HEK293 (cell line): ENCODE measurements around the gene AVEN.

Experiments used
- CTCF ChIA-PET: fragments of 350-600 bp; formaldehyde crosslinking; extraction: SDS; loops from one replicate; lab custom pipeline; 2021; ENCODE audit warnings: antibody characterized with exemption; lab: Yijun Ruan, JAX
- POLR2A ChIA-PET: fragments of 300-600 bp; formaldehyde crosslinking; extraction: SDS; loops from one replicate; lab custom pipeline; 2020; ENCODE audit warnings: antibody characterized with exemption, inconsistent platforms; lab: Yijun Ruan, JAX
- H3K27ac ChIP-seq: fragments of 200-500 bp; sonication (Bioruptor generic); 2 replicates; pipeline ENCODE4 v1.5.1; 2014; ENCODE audit warnings: low read depth, low read length, control low read depth, inconsistent platforms; ENCODE audit errors: extremely low read depth
- H3K36me3 ChIP-seq, 2 experiments: fragments of 200-500 bp in 1 of 2; sonication (Bioruptor generic) in 1 of 2; 1 replicate in 1 of 2; 2 replicates in 1 of 2; pipeline ENCODE4 v1.5.1; 2014 to 2017; ENCODE audit warnings: inconsistent platforms in 2 of 2, low read length in 2 of 2; ENCODE audit not compliant: control insufficient read depth in 2 of 2, insufficient read depth in 1 of 2
- H3K4me1 ChIP-seq: fragments of 200-500 bp; sonication (Bioruptor generic); 2 replicates; pipeline ENCODE4 v1.5.1; 2014; ENCODE audit warnings: mild to moderate bottlenecking, low read length, inconsistent platforms; ENCODE audit not compliant: control insufficient read depth, insufficient read depth
- H3K4me3 ChIP-seq: 2 replicates; pipeline ENCODE4 v1.5.1; 2011; ENCODE audit warnings: low read depth, mild to moderate bottlenecking, control low read depth, low read length, moderate library complexity
- H3K9me3 ChIP-seq: fragments of 200-500 bp; sonication (Bioruptor generic); 2 replicates; pipeline ENCODE4 v1.5.1; 2014; ENCODE audit warnings: low read depth, low read length, inconsistent platforms; ENCODE audit not compliant: control insufficient read depth, insufficient read depth
- IKZF3 ChIP-seq: fragments of 450-650 bp; IDR thresholded peaks from 2 replicates; pipeline ENCODE4 v1.5.0; 2018; ENCODE audit warnings: missing biosample characterization, mild to moderate bottlenecking, missing genetic modification characterization, moderate library complexity
- MEIS1 ChIP-seq: sonication (generic); formaldehyde crosslinking; IDR thresholded peaks from 2 replicates; pipeline ENCODE4 v1.8.1; 2022; ENCODE audit warnings: missing genetic modification reagents, mild to moderate bottlenecking, borderline replicate concordance
- SETDB1 ChIP-seq: IDR thresholded peaks from one replicate; pipeline ENCODE4 v1.6.1; 2017; ENCODE audit warnings: mild to moderate bottlenecking, low read length, moderate library complexity, mixed read lengths; ENCODE audit not compliant: insufficient read length
- ZBTB20 ChIP-seq: fragments of 450-650 bp; formaldehyde crosslinking; IDR thresholded peaks from 2 replicates; pipeline ENCODE4 v1.5.1; 2016; ENCODE audit warnings: missing biosample characterization, missing genetic modification characterization
- ZBTB7A ChIP-seq: fragments of 450-650 bp; formaldehyde crosslinking; IDR thresholded peaks from 2 replicates; pipeline ENCODE4 v1.5.1; 2016; ENCODE audit warnings: low read depth, missing biosample characterization, missing genetic modification characterization
- ZFP3 ChIP-seq: fragments of 450-650 bp; formaldehyde crosslinking; IDR thresholded peaks from 2 replicates; pipeline ENCODE4 v1.5.1; 2016; ENCODE audit warnings: low read depth, missing biosample characterization, missing genetic modification characterization
- ZNF175 ChIP-seq: fragments of 450-650 bp; formaldehyde crosslinking; IDR thresholded peaks from 2 replicates; pipeline ENCODE4 v1.5.1; 2016; ENCODE audit warnings: missing biosample characterization, missing genetic modification characterization
- ZNF221 ChIP-seq: fragments of 450-650 bp; formaldehyde crosslinking; IDR thresholded peaks from 2 replicates; pipeline ENCODE4 v1.5.1; 2017; ENCODE audit warnings: missing biosample characterization, missing genetic modification characterization, borderline replicate concordance
- ZNF24 ChIP-seq: fragments of 450-650 bp; formaldehyde crosslinking; IDR thresholded peaks from 2 replicates; pipeline ENCODE4 v1.5.1; 2016; ENCODE audit warnings: missing biosample characterization, missing genetic modification characterization
- ZNF311 ChIP-seq: fragments of 450-650 bp; formaldehyde crosslinking; IDR thresholded peaks from 2 replicates; pipeline ENCODE4 v1.5.1; 2017; ENCODE audit warnings: missing biosample characterization, missing genetic modification characterization, borderline replicate concordance
- ZNF324 ChIP-seq: fragments of 450-650 bp; formaldehyde crosslinking; IDR thresholded peaks from 2 replicates; pipeline ENCODE4 v1.5.1; 2016; ENCODE audit warnings: missing biosample characterization, missing genetic modification characterization
- ZNF585B ChIP-seq: fragments of 450-650 bp; formaldehyde crosslinking; IDR thresholded peaks from 2 replicates; pipeline ENCODE4 v1.5.1; 2016; ENCODE audit warnings: missing biosample characterization, missing genetic modification characterization
- ZNF596 ChIP-seq: fragments of 450-650 bp; IDR thresholded peaks from 2 replicates; pipeline ENCODE4 v1.5.0; 2018; ENCODE audit warnings: missing biosample characterization, mild to moderate bottlenecking, missing genetic modification characterization, moderate library complexity
- ZNF600 ChIP-seq: fragments of 450-650 bp; formaldehyde crosslinking; IDR thresholded peaks from 2 replicates; pipeline ENCODE4 v1.5.1; 2016; ENCODE audit warnings: missing biosample characterization, missing genetic modification characterization
- ZNF624 ChIP-seq: fragments of 450-650 bp; formaldehyde crosslinking; IDR thresholded peaks from 2 replicates; pipeline ENCODE4 v1.5.1; 2017; ENCODE audit warnings: missing biosample characterization, missing genetic modification characterization
- ZNF654 ChIP-seq: fragments of 450-650 bp; formaldehyde crosslinking; IDR thresholded peaks from 2 replicates; pipeline ENCODE4 v1.5.1; 2016; ENCODE audit warnings: low read depth, missing biosample characterization, missing genetic modification characterization
- ZNF776 ChIP-seq: fragments of 450-650 bp; formaldehyde crosslinking; IDR thresholded peaks from 2 replicates; pipeline ENCODE4 v1.5.0; 2017; ENCODE audit warnings: missing biosample characterization, missing genetic modification characterization, borderline replicate concordance
- ZSCAN16 ChIP-seq: fragments of 450-650 bp; formaldehyde crosslinking; IDR thresholded peaks from 2 replicates; pipeline ENCODE4 v1.5.1; 2016; ENCODE audit warnings: missing biosample characterization, missing genetic modification characterization
- TF ChIP-seq, protein P1 (sequence below): fragments of 450-650 bp; formaldehyde crosslinking; IDR thresholded peaks from 2 replicates; pipeline ENCODE4 v1.5.1; 2017; ENCODE audit warnings: missing biosample characterization, missing genetic modification characterization
- TF ChIP-seq, protein P2 (sequence below): fragments of 450-650 bp; formaldehyde crosslinking; IDR thresholded peaks from 2 replicates; pipeline ENCODE4 v1.5.1; 2016; ENCODE audit warnings: missing biosample characterization, missing genetic modification characterization
- TF ChIP-seq, protein P3 (sequence below): fragments of 450-650 bp; formaldehyde crosslinking; IDR thresholded peaks from 2 replicates; pipeline ENCODE4 v1.5.1; 2016; ENCODE audit warnings: missing biosample characterization, missing genetic modification characterization
- TF ChIP-seq, protein P4 (sequence below): fragments of 450-650 bp; formaldehyde crosslinking; IDR thresholded peaks from 2 replicates; pipeline ENCODE4 v1.5.1; 2017; ENCODE audit warnings: missing biosample characterization, missing genetic modification characterization

The AVEN gene

DNA sequence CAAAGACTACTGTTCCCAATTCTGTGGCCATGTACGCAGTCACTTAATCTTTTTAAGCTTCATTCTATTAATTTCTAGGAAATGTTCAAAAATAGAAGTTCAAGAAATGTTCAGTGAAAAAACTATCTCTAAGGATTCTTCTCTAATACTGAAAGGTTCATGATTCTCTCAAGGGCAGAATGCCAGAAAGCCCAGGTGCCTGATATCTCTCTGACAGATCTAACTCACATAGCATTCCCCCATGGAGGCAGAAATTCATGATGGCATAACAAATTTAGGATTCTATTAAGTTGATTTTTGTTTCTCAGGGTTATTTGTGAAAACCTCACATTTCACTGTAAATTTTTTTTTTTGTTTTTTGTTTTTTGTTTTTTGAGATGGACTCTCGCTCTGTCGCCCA, 53.3 kb downstream of the AVEN start:
- H3K9me3 ChIP-seq: no peaks in the 10 kb centered on the region
- no peak for TF ChIP-seq ZNF596 (tag by site-specific recombination)
- no peak for TF ChIP-seq ZNF324
- TF ChIP-seq, protein P1, sequence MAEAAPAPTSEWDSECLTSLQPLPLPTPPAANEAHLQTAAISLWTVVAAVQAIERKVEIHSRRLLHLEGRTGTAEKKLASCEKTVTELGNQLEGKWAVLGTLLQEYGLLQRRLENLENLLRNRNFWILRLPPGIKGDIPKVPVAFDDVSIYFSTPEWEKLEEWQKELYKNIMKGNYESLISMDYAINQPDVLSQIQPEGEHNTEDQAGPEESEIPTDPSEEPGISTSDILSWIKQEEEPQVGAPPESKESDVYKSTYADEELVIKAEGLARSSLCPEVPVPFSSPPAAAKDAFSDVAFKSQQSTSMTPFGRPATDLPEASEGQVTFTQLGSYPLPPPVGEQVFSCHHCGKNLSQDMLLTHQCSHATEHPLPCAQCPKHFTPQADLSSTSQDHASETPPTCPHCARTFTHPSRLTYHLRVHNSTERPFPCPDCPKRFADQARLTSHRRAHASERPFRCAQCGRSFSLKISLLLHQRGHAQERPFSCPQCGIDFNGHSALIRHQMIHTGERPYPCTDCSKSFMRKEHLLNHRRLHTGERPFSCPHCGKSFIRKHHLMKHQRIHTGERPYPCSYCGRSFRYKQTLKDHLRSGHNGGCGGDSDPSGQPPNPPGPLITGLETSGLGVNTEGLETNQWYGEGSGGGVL (tag by site-specific recombination): no peak
- TF ChIP-seq ZBTB20 (tag by site-specific recombination): no peak
- TF ChIP-seq ZNF624: no peak
- TF ChIP-seq ZBTB7A (tag by site-specific recombination): no peak
- no peak for TF ChIP-seq ZFP3 (tag by site-specific recombination)
- no peak for TF ChIP-seq ZSCAN16 (tag by site-specific recombination)
- TF ChIP-seq ZNF221 (tag by site-specific recombination): no peak
- TF ChIP-seq, protein P2, sequence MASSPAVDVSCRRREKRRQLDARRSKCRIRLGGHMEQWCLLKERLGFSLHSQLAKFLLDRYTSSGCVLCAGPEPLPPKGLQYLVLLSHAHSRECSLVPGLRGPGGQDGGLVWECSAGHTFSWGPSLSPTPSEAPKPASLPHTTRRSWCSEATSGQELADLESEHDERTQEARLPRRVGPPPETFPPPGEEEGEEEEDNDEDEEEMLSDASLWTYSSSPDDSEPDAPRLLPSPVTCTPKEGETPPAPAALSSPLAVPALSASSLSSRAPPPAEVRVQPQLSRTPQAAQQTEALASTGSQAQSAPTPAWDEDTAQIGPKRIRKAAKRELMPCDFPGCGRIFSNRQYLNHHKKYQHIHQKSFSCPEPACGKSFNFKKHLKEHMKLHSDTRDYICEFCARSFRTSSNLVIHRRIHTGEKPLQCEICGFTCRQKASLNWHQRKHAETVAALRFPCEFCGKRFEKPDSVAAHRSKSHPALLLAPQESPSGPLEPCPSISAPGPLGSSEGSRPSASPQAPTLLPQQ: no peak
- no peak for TF ChIP-seq ZNF175 (tag by site-specific recombination)
- TF ChIP-seq ZNF24: no peak
- no peak for TF ChIP-seq MEIS1 (CRISPR knock-in tag)
- no peak for TF ChIP-seq ZNF654 (tag by site-specific recombination)
- no peak for TF ChIP-seq ZNF776 (tag by site-specific recombination)
- no peaks in the 10 kb centered on the region for H3K36me3 ChIP-seq
- H3K4me1 ChIP-seq: no peaks in the 10 kb centered on the region
- CTCF ChIA-PET: interaction anchor here (1.6 to 2.5 kb wide), 2 partner anchors 8 to 249 kb away, joined by 5 to 8 read pairs; no protein-coding TSS in a partner anchor
- POLR2A ChIA-PET: no interaction called here
- no peak overlapping the region for H3K27ac ChIP-seq
- H3K4me3 ChIP-seq: no peak overlapping the region

DNA sequence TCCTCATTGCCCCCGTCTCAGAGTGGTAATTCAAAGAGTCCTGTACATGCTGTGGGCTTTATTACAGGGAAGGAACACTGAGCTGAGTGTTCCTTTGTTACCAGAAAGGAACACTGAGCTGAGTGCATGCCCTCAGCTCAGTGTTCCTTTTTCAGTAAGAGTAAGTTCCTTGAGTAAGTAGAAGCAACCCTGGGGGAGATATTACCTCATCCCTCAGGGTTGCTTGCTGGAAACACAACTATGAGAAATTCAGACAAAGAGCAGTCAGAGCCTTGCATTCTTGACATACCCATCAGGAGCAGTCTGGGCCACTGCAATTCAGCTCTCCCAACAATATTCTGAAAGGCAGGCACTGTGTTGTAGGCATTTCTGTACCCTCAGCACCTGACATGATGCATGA, 53.7 kb downstream of the AVEN start:
- H3K9me3 ChIP-seq: no peaks in the 10 kb centered on the region
- ChIA-PET CTCF (interaction anchor here (0.5 to 2.5 kb wide), 3 partner anchors 9 to 248 kb away, joined by 3 to 8 read pairs (median 5); no protein-coding TSS in a partner anchor), POLR2A (no interaction called here)
- TF ChIP-seq ZNF600: no peak
- TF ChIP-seq SETDB1: no peak
- TF ChIP-seq IKZF3: no peak
- TF ChIP-seq, protein P2: no peak
- TF ChIP-seq, protein P3, sequence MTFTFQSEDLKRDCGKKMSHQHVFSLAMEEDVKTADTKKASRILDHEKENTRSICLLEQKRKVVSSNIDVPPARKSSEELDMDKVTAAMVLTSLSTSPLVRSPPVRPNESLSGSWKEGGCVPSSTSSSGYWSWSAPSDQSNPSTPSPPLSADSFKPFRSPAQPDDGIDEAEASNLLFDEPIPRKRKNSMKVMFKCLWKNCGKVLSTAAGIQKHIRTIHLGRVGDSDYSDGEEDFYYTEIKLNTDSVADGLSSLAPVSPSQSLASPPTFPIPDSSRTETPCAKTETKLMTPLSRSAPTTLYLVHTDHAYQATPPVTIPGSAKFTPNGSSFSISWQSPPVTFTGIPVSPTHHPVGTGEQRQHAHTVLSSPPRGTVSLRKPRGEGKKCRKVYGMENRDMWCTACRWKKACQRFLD: no peak
- no peak for TF ChIP-seq ZNF311 (tag by site-specific recombination)
- TF ChIP-seq, protein P4, sequence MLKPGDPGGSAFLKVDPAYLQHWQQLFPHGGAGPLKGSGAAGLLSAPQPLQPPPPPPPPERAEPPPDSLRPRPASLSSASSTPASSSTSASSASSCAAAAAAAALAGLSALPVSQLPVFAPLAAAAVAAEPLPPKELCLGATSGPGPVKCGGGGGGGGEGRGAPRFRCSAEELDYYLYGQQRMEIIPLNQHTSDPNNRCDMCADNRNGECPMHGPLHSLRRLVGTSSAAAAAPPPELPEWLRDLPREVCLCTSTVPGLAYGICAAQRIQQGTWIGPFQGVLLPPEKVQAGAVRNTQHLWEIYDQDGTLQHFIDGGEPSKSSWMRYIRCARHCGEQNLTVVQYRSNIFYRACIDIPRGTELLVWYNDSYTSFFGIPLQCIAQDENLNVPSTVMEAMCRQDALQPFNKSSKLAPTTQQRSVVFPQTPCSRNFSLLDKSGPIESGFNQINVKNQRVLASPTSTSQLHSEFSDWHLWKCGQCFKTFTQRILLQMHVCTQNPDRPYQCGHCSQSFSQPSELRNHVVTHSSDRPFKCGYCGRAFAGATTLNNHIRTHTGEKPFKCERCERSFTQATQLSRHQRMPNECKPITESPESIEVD (tag by site-specific recombination): no peak
- TF ChIP-seq ZNF585B (tag by site-specific recombination): no peak
- no peaks in the 10 kb centered on the region for H3K4me1 ChIP-seq
- no peak overlapping the region for H3K27ac ChIP-seq
- no peak overlapping the region for H3K4me3 ChIP-seq
- no peaks in the 10 kb centered on the region for H3K36me3 ChIP-seq
